K562 (cell line): ENCODE measurements around the gene CACNB2. TPM values are rescaled to one million over a fixed set of nuclear protein-coding genes. Genes with fewer than 3 reads are reported as not detected.

Source experiments
- ATAC-seq: fragments of 200-7000 bp; cut with Tn5 transposase; 3 replicates; pipeline ENCODE4 v1.9.1; 2020; ENCODE audit warnings: moderate library complexity
- BruUV-seq: library from RNA; stranded (reverse); fragments of 400-500 nt; replicated peaks from 2 replicates; lab custom pipeline; 2021; lab: Mats Ljungman, UMichigan
- CTCF ChIA-PET: fragments of 300-600 bp; formaldehyde crosslinking; extraction: SDS; loops from one replicate; lab custom pipeline; 2021; ENCODE audit warnings: low intra/inter-chr PET ratio; lab: Yijun Ruan, JAX
- POLR2A ChIA-PET: fragments of 300-600, 350-650 bp; sonication (Branson Sonifier 250); formaldehyde crosslinking; extraction: SDS; loops from one replicate; lab custom pipeline; 2021; ENCODE audit warnings: antibody characterized with exemption, inconsistent platforms; lab: Yijun Ruan, JAX
- DNase-seq, 4 experiments: peaks; one replicate each; pipeline versions ENCODE4 v3.0.0 to v3.0.0-alpha.2; 2011 to 2018; ENCODE audit warnings: low spot score in 3 of 4, mixed read lengths in 3 of 4; ENCODE audit errors: extremely low read depth in 1 of 4
- FAIRE-seq: peaks from 2 replicates; lab custom pipeline; 2011; peaks lifted over from hg19 to GRCh38; lab: Jason Lieb, UNC
- H2AFZ ChIP-seq: 2 replicates; pipeline ENCODE4 v1.6.0; 2011; ENCODE audit warnings: low read depth, low read length, control low read depth, inconsistent platforms
- H3K27ac ChIP-seq: fragments of 200-600 bp; 3 replicates; pipeline ENCODE4 v1.8.0; 2011; ENCODE audit warnings: low read depth, mild to moderate bottlenecking, control low read depth, inconsistent platforms, low read length, moderate library complexity, mixed read lengths; ENCODE audit errors: extremely low read depth
- H3K27me3 ChIP-seq, 2 experiments: fragments of 300-600 bp in 1 of 2; 2 replicates in 1 of 2; 3 replicates in 1 of 2; pipeline versions ENCODE4 v1.6.0 to v1.8.0; 2011; ENCODE audit warnings: inconsistent platforms in 2 of 2, low read length in 2 of 2, mild to moderate bottlenecking in 1 of 2, mixed read lengths in 1 of 2, moderate library complexity in 1 of 2; ENCODE audit not compliant: control insufficient read depth in 2 of 2, insufficient read depth in 2 of 2
- H3K36me3 ChIP-seq: fragments of 300-600 bp; 3 replicates; pipeline ENCODE4 v1.8.0; 2011; ENCODE audit warnings: mild to moderate bottlenecking, low read length, inconsistent platforms; ENCODE audit not compliant: control insufficient read depth, insufficient read depth
- H3K4me1 ChIP-seq, 2 experiments: fragments of 200-600 bp in 1 of 2; replicated peaks in 1 of 2; 2 replicates in 1 of 2; 3 replicates in 1 of 2; pipeline versions ENCODE4 v1.5.1 to v1.8.0; 2011; ENCODE audit warnings: inconsistent platforms in 2 of 2, low read length in 2 of 2, mild to moderate bottlenecking in 1 of 2, mixed read lengths in 1 of 2, moderate library complexity in 1 of 2; ENCODE audit not compliant: control insufficient read depth in 2 of 2, insufficient read depth in 2 of 2
- H3K4me2 ChIP-seq: 2 replicates; pipeline ENCODE4 v1.6.1; 2011; ENCODE audit warnings: low read length, control low read depth, inconsistent platforms, mixed read lengths; ENCODE audit not compliant: insufficient read depth
- H3K4me3 ChIP-seq: fragments of 200-600 bp; sonication (generic), shearing (Covaris generic); 2 replicates; pipeline ENCODE4 v1.5.1; 2016; ENCODE audit warnings: control low read depth, inconsistent platforms
- H3K79me2 ChIP-seq: fragments of 200-600 bp; 3 replicates; pipeline ENCODE4 v1.8.0; 2011; ENCODE audit warnings: low read length, inconsistent platforms; ENCODE audit not compliant: control insufficient read depth, insufficient read depth
- H3K9ac ChIP-seq, 2 experiments: 2 replicates each; pipeline versions ENCODE4 v1.6.0 to v1.6.1; 2011; ENCODE audit warnings: low read depth in 2 of 2, low read length in 2 of 2, control low read depth in 1 of 2, inconsistent platforms in 1 of 2, mild to moderate bottlenecking in 1 of 2, mixed read lengths in 1 of 2; ENCODE audit not compliant: insufficient read depth in 1 of 2
- H3K9me1 ChIP-seq: one replicate; pipeline ENCODE4 v1.6.0; 2011; ENCODE audit warnings: inconsistent platforms, mild to moderate bottlenecking, low read length, moderate library complexity; ENCODE audit not compliant: control insufficient read depth, insufficient read depth
- H3K9me3 ChIP-seq: replicated peaks from 2 replicates; pipeline ENCODE4 v1.5.1; 2011; ENCODE audit warnings: low read depth, low read length, inconsistent platforms; ENCODE audit not compliant: control insufficient read depth, insufficient read depth
- H4K20me1 ChIP-seq: replicated peaks from 2 replicates; pipeline ENCODE4 v1.6.1; 2011; ENCODE audit warnings: low read length, inconsistent platforms, mixed read lengths; ENCODE audit not compliant: control insufficient read depth, insufficient read depth
- CREM ChIP-seq: IDR thresholded peaks from 2 replicates; pipeline ENCODE4 v1.6.1; 2014; ENCODE audit warnings: antibody characterized with exemption, low read depth
- NR4A1 ChIP-seq, 2 experiments: fragments of 250-450 bp in 1 of 2; fragments of 450-650 bp in 1 of 2; sonication (Bioruptor Pico) in 1 of 2; IDR thresholded peaks; 2 replicates each; pipeline versions ENCODE4 v1.4.0 to v1.6.1; 2016 to 2020; ENCODE audit warnings: mild to moderate bottlenecking in 2 of 2, missing compliant biosample characterization in 1 of 2, missing genetic modification characterization in 1 of 2, moderate library complexity in 1 of 2
- RBBP5 ChIP-seq: fragments of 200-600 bp; sonication (generic); IDR thresholded peaks from 2 replicates; pipeline ENCODE4 v1.6.1; 2012; ENCODE audit warnings: borderline replicate concordance, mild to moderate bottlenecking, low read length, control low read depth, inconsistent platforms; ENCODE audit not compliant: insufficient read depth, poor library complexity, severe bottlenecking
- STAT5B ChIP-seq: fragments of 250-450 bp; sonication (Bioruptor Pico); IDR thresholded peaks from 2 replicates; pipeline ENCODE4 v1.8.0; 2021; ENCODE audit warnings: mild to moderate bottlenecking, inconsistent platforms
- ZNF318 ChIP-seq, 2 experiments: fragments of 450-650 bp; IDR thresholded peaks; 2 replicates each; pipeline ENCODE4 v1.6.1; 2016; ENCODE audit warnings: mild to moderate bottlenecking in 2 of 2, borderline replicate concordance in 1 of 2, low read depth in 1 of 2, moderate library complexity in 1 of 2
- ZNF707 ChIP-seq: fragments of 250-450 bp; sonication (Bioruptor Pico); conservative IDR thresholded peaks from 2 replicates; pipeline ENCODE4 v1.8.0; 2022; ENCODE audit warnings: inconsistent platforms, mild to moderate bottlenecking, moderate library complexity
- WGBS: fragments of 100-300 bp; shearing (Covaris generic); methylation state at CpG from one replicate; pipeline ENCODE4 v1.1.6; 2016; ENCODE audit warnings: low coverage, mixed read lengths; ENCODE audit not compliant: insufficient coverage; ENCODE audit errors: missing lambda C conversion rate; 5-methylcytosine and 5-hydroxymethylcytosine counted together
- in situ Hi-C: fragments of 300-500 bp; cut with MboI; formaldehyde crosslinking; loops from 4 replicates; pipeline ENCODE4 v1.15.0; 2018; ENCODE audit warnings: inconsistent platforms, mixed read lengths
- intact Hi-C: fragments of 100-400 bp; cut with micrococcal nuclease; formaldehyde crosslinking; loops from 2 replicates; pipeline ENCODE4 v1.14.2; 2022
- polyA plus RNA-seq, 8 experiments: library from polyadenylated mRNA; depleted of rRNA in 4 of 8; stranded (reverse) in 5 of 8; unstranded in 3 of 8; fragments of >200 nt; fragmentation: Nextera tagmentation in 2 of 8; fragmentation: Illumina TruSeq in 1 of 8; extraction: Ambion mirVana in 2 of 8; extraction: Trizol in 1 of 8; gene quantifications; 2 replicates each; pipeline versions ENCODE4 v1.2.1 to v1.2.3, GENCODE V29; 2011 to 2014; ENCODE audit warnings: inconsistent platforms in 1 of 8, missing spikeins in 1 of 8
- total RNA-seq, 7 experiments: library from RNA; depleted of rRNA in 6 of 7; stranded (reverse); fragments of >200 nt in 6 of 7; fragmentation: Illumina TruSeq in 2 of 7; extraction: Trizol in 2 of 7; gene quantifications; 2 replicates each; pipeline versions ENCODE4 v1.2.1 to v1.2.3, GENCODE V29; 2011 to 2021; ENCODE audit warnings: low replicate concordance in 1 of 7

The CACNB2 gene
- total and polyA plus RNA-seq, 9 of the 15 experiments (the other 6 are each of a cell fraction or from before 2014, with no cell fraction given), result 1.8 to 2.2 TPM; not detected in 7

GRCh38 chr10:18343573-18343972, 203.3 kb downstream of the CACNB2 start:
- H4K20me1 ChIP-seq, result no peaks in the 10 kb centered on the region
- no peaks in the 10 kb centered on the region; a peak in 1 of 5 replicates for H3K27me3 ChIP-seq
- FAIRE-seq (no peak), ATAC-seq (no peak), DNase-seq (no peak)
- H3K9ac ChIP-seq, result no peak overlapping the region
- H3K4me3 ChIP-seq, result no peak overlapping the region
- WGBS, result 4% methylated on average over 3 of the region's 3 CpGs
- H3K79me2 ChIP-seq, result no peaks in the 10 kb centered on the region
- H3K4me2 ChIP-seq, result no peak overlapping the region
- ChIA-PET POLR2A (no interaction called here), CTCF (no interaction called here)
- H3K4me1 ChIP-seq, result no peaks in the 10 kb centered on the region
- TF ChIP-seq STAT5B (no peak), ZNF318 (IDR thresholded peaks at IDR 0.05; ENCODE audit: borderline replicate concordance in 1 of 2, low read depth in 1 of 2) (no peak), CREM (no peak), ZNF707 (CRISPR knock-in tag) (no peak), NR4A1 (CRISPR knock-in tag; IDR thresholded peaks at IDR 0.05) (no peak), NR4A1 (tag; IDR thresholded peaks at IDR 0.05) (no peak), RBBP5 (no peak)
- no peaks in the 10 kb centered on the region for H3K9me3 ChIP-seq
- in situ Hi-C loops (no loop called here), intact Hi-C loops (no loop called here)
- H2AFZ ChIP-seq, result no peak overlapping the region
- no peak overlapping the region for H3K27ac ChIP-seq
- H3K9me1 ChIP-seq, result no peaks in the 10 kb centered on the region
- BruUV-seq, result no TSS peak
- H3K36me3 ChIP-seq, result no peaks in the 10 kb centered on the region
